WTC11 (cell line): ENCODE data around the gene KCNK15. TPM values are rescaled to one million over a fixed set of nuclear protein-coding genes. Genes with fewer than 3 reads are reported as not detected.

Experiments used
- ATAC-seq: fragments of 200-7000 bp; cut with Tn5 transposase; 2 replicates; pipeline ENCODE4 v1.10.0; 2021; ENCODE audit warnings: mild to moderate bottlenecking, moderate library complexity
- CTCF ChIA-PET: fragments of 300-600 bp; sonication (Branson Sonifier 250); formaldehyde crosslinking; loops from one replicate; lab custom pipeline; 2021; ENCODE audit warnings: antibody characterized with exemption; lab: Charles Lee
- POLR2A ChIA-PET: fragments of 350-600 bp; sonication (Branson Sonifier 250); formaldehyde crosslinking; loops from one replicate; lab custom pipeline; 2021; ENCODE audit warnings: antibody characterized with exemption; lab: Charles Lee
- DNase-seq: peaks from one replicate; pipeline ENCODE4 v3.0.0; 2021; ENCODE audit warnings: low spot score
- H3K27ac Mint-ChIP-seq: 2 replicates; pipeline ENCODE4 v1.8.0; 2021; ENCODE audit warnings: mixed read lengths
- H3K27me3 Mint-ChIP-seq: 2 replicates; pipeline ENCODE4 v1.8.0; 2021; ENCODE audit warnings: low read depth, mild to moderate bottlenecking, moderate library complexity, mixed read lengths
- H3K36me3 Mint-ChIP-seq: 2 replicates; pipeline ENCODE4 v1.8.0; 2021; ENCODE audit warnings: mixed read lengths
- H3K4me1 Mint-ChIP-seq: 2 replicates; pipeline ENCODE4 v1.8.0; 2022; ENCODE audit warnings: mixed read lengths
- H3K4me3 Mint-ChIP-seq: 2 replicates; pipeline ENCODE4 v1.8.0; 2021; ENCODE audit warnings: mild to moderate bottlenecking, moderate library complexity, mixed read lengths
- H3K9me3 Mint-ChIP-seq: 2 replicates; pipeline ENCODE4 v1.8.0; 2021; ENCODE audit warnings: mixed read lengths
- AR ChIP-seq: fragments of 250-450 bp; sonication (Bioruptor Pico); IDR thresholded peaks from 2 replicates; pipeline ENCODE4 v1.9.0; 2021; ENCODE audit warnings: mild to moderate bottlenecking
- E2F5 ChIP-seq: sonication (generic); formaldehyde crosslinking; IDR thresholded peaks from 2 replicates; pipeline ENCODE4 v1.8.1; 2022; ENCODE audit warnings: mild to moderate bottlenecking, moderate library complexity, missing genetic modification reagents
- ELF4 ChIP-seq: sonication (generic); formaldehyde crosslinking; IDR thresholded peaks from 2 replicates; pipeline ENCODE4 v1.8.1; 2022; ENCODE audit warnings: low read depth, mild to moderate bottlenecking, moderate library complexity, missing genetic modification reagents
- EMX1 ChIP-seq: fragments of 250-450 bp; sonication (Bioruptor Pico); IDR thresholded peaks from 2 replicates; pipeline ENCODE4 v1.8.0; 2021; ENCODE audit warnings: mild to moderate bottlenecking
- FOXJ3 ChIP-seq: sonication (generic); formaldehyde crosslinking; IDR thresholded peaks from 2 replicates; pipeline ENCODE4 v1.9.0; 2021; ENCODE audit warnings: missing genetic modification reagents, mild to moderate bottlenecking, borderline replicate concordance
- FOXK1 ChIP-seq: sonication (generic); formaldehyde crosslinking; IDR thresholded peaks from 2 replicates; pipeline ENCODE4 v1.8.0; 2022; ENCODE audit warnings: mild to moderate bottlenecking, moderate library complexity, missing genetic modification reagents
- FOXP4 ChIP-seq: sonication (generic); formaldehyde crosslinking; IDR thresholded peaks from 2 replicates; pipeline ENCODE4 v1.8.0; 2022; ENCODE audit warnings: mild to moderate bottlenecking, missing genetic modification reagents
- GABPB1 ChIP-seq: sonication (generic); formaldehyde crosslinking; IDR thresholded peaks from 2 replicates; pipeline ENCODE4 v1.8.1; 2023; ENCODE audit warnings: mild to moderate bottlenecking, missing genetic modification reagents
- GTF2I ChIP-seq: fragments of 250-450 bp; sonication (Bioruptor Pico); conservative IDR thresholded peaks from 2 replicates; pipeline ENCODE4 v1.4.0; 2021; ENCODE audit warnings: mild to moderate bottlenecking
- JUN ChIP-seq: sonication (generic); formaldehyde crosslinking; IDR thresholded peaks from 2 replicates; pipeline ENCODE4 v1.8.0; 2023; ENCODE audit warnings: mild to moderate bottlenecking, missing genetic modification reagents
- MAX ChIP-seq: sonication (generic); formaldehyde crosslinking; IDR thresholded peaks from 2 replicates; pipeline ENCODE4 v1.8.0; 2022; ENCODE audit warnings: mild to moderate bottlenecking, missing genetic modification reagents
- NFATC4 ChIP-seq: fragments of 250-450 bp; sonication (Bioruptor Pico); IDR thresholded peaks from 2 replicates; pipeline ENCODE4 v1.9.0; 2021; ENCODE audit warnings: mild to moderate bottlenecking
- OVOL2 ChIP-seq: fragments of 250-450 bp; sonication (Bioruptor Pico); IDR thresholded peaks from 2 replicates; pipeline ENCODE4 v1.9.0; 2021; ENCODE audit warnings: mild to moderate bottlenecking, borderline replicate concordance
- RORB ChIP-seq: fragments of 250-450 bp; sonication (Bioruptor Pico); IDR thresholded peaks from 2 replicates; pipeline ENCODE4 v1.9.0; 2021; ENCODE audit warnings: mild to moderate bottlenecking
- TEAD4 ChIP-seq: sonication (generic); formaldehyde crosslinking; IDR thresholded peaks from 2 replicates; pipeline ENCODE4 v1.8.0; 2022; ENCODE audit warnings: mild to moderate bottlenecking, missing genetic modification reagents
- ZNF121 ChIP-seq: sonication (generic); formaldehyde crosslinking; IDR thresholded peaks from 2 replicates; pipeline ENCODE4 v1.8.0; 2023; ENCODE audit warnings: missing genetic modification reagents
- ZNF138 ChIP-seq: sonication (generic); formaldehyde crosslinking; conservative IDR thresholded peaks from 2 replicates; pipeline ENCODE4 v1.8.1; 2022; ENCODE audit warnings: mild to moderate bottlenecking, moderate library complexity, missing genetic modification reagents
- ZNF396 ChIP-seq: fragments of 250-450 bp; sonication (Bioruptor Pico); IDR thresholded peaks from 2 replicates; pipeline ENCODE4 v1.8.0; 2021; ENCODE audit warnings: mild to moderate bottlenecking, moderate library complexity, borderline replicate concordance
- ZNF416 ChIP-seq: fragments of 250-450 bp; sonication (Bioruptor Pico); IDR thresholded peaks from 2 replicates; pipeline ENCODE4 v1.9.0; 2021; ENCODE audit warnings: mild to moderate bottlenecking, inconsistent platforms
- ZNF423 ChIP-seq: fragments of 250-450 bp; sonication (Bioruptor Pico); IDR thresholded peaks from 2 replicates; pipeline ENCODE4 v2.1.2; 2022; ENCODE audit warnings: mild to moderate bottlenecking, moderate library complexity
- ZNF671 ChIP-seq: fragments of 250-450 bp; sonication (Bioruptor Pico); IDR thresholded peaks from 2 replicates; pipeline ENCODE4 v1.8.0; 2021; ENCODE audit warnings: mild to moderate bottlenecking
- total RNA-seq: library from RNA; stranded (reverse); gene quantifications from 3 replicates; pipeline ENCODE4 v1.2.3, GENCODE V29; 2021
- TF ChIP-seq, protein P1 (sequence below): fragments of 250-450 bp; sonication (Bioruptor Pico); conservative IDR thresholded peaks from 2 replicates; pipeline ENCODE4 v1.9.0; 2021; ENCODE audit warnings: mild to moderate bottlenecking

Gene KCNK15
- total RNA-seq, 1 experiment from 2014 or later: 0.24 TPM

DNA sequence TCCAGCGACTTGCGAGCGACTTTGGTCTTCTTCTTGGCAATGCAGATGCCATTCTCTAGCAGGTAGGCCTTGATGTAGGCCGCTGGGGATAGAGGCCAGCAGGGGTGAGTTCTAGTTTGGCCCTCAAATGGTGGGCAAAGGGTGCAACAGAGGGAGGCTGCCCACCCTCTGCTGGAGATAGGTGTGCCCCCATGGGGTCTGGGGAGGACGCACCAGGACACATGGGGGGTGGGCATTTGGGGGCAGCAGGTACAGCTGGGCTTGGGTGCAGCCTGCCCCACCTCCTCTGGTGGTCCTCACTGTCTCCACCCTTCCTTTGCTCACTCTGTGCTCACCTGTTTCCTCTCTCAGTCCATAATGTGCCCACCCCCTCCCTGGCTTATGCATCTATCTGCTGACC, 11.3 kb downstream of the KCNK15 start (continued):
- TF ChIP-seq, protein P1, sequence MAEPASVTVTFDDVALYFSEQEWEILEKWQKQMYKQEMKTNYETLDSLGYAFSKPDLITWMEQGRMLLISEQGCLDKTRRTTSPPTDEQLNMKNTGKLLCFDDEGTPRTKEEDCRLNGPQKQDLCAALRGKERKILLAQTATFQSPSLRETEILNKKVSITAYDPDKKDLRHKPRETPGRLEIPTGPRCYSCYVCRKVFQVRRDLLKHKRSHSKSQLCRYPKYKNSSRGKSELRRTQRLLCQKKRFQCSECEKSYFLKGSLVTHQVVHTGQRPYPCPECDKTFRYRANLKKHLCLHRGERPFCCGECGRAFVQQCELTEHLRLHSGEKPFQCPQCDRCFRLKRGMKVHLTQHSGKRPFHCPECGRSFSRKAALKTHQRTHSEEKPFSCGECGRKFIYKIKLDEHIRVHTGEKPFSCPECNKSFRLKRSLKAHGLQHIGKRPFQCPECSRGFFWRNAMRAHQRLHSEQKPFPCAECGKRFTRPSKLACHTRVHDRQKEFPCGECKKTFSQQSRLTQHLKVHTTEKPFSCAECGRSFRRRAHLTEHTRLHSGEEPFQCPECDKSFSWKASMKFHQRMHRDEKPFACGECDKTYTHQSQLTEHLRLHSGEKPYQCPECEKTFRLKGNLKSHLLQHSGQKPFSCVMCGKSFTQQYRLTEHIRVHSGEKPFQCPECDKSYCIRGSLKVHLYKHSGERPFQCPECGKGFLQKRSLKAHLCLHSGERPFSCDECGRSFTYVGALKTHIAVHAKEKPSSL (CRISPR knock-in tag): no peak
- TF ChIP-seq ZNF396 (CRISPR knock-in tag) (no peak), GABPB1 (CRISPR knock-in tag) (no peak), JUN (no peak), MAX (CRISPR knock-in tag) (no peak)

GRCh38 chr20:44758247-44759101, 12.8 kb downstream of the KCNK15 start:
- ChIA-PET POLR2A (no interaction called here), CTCF (interaction anchor here (1.0 to 4.3 kb wide), 3 partner anchors 8 to 27 kb away, joined by 4 to 18 read pairs (median 11); no protein-coding TSS in a partner anchor)

More at GRCh38 chr20:44758247-44759101, 12.8 kb downstream of the KCNK15 start:
- 0 out of 2 replicates have a peak, but pooled peaks cover 2% of the 10 kb centered on the region for H3K4me1 Mint-ChIP-seq
- no peaks in the 10 kb centered on the region for H3K27me3 Mint-ChIP-seq
- no peak overlapping the region for H3K4me3 Mint-ChIP-seq
- no peak for ATAC-seq
- no peaks in the 10 kb centered on the region for H3K9me3 Mint-ChIP-seq
- no peak for TF ChIP-seq ZNF121 (CRISPR knock-in tag)
- TF ChIP-seq ZNF671: no peak
- TF ChIP-seq FOXJ3 (CRISPR knock-in tag): no peak
- TF ChIP-seq ZNF423 (CRISPR knock-in tag): no peak
- TF ChIP-seq RORB: no peak
- TF ChIP-seq E2F5: no peak
- no peak for TF ChIP-seq OVOL2 (CRISPR knock-in tag)
- no peak for TF ChIP-seq GABPB1 (CRISPR knock-in tag)
- TF ChIP-seq FOXK1 (CRISPR knock-in tag): no peak
- TF ChIP-seq ZNF138: no peak
- TF ChIP-seq TEAD4 (CRISPR knock-in tag): no peak
- no peak for TF ChIP-seq GTF2I (CRISPR knock-in tag)
- TF ChIP-seq FOXP4: no peak
- TF ChIP-seq ZNF416 (CRISPR knock-in tag): no peak
- TF ChIP-seq NFATC4 (CRISPR knock-in tag): no peak
- TF ChIP-seq AR (CRISPR knock-in tag): no peak
- no peak for TF ChIP-seq EMX1 (CRISPR knock-in tag)
- TF ChIP-seq ELF4 (CRISPR knock-in tag): no peak
- TF ChIP-seq, all 79 proteins: peak for 0
- Mint-ChIP-seq H3K27ac (no peak overlapping the region), H3K36me3 (no peaks in the 10 kb centered on the region)
- DNase-seq: no peak
